K562 (cell line): ENCODE measurements around the gene SETDB2. TPM values are rescaled to one million over a fixed set of nuclear protein-coding genes. Genes with fewer than 3 reads are reported as not detected.

Experiments
- ATAC-seq: fragments of 200-7000 bp; cut with Tn5 transposase; 3 replicates; pipeline ENCODE4 v1.9.1; 2020; ENCODE audit warnings: moderate library complexity
- BruUV-seq: library from RNA; stranded (reverse); fragments of 400-500 nt; replicated peaks from 2 replicates; lab custom pipeline; 2021; lab: Mats Ljungman, UMichigan
- CTCF ChIA-PET: fragments of 300-600 bp; formaldehyde crosslinking; extraction: SDS; loops from one replicate; lab custom pipeline; 2021; ENCODE audit warnings: low intra/inter-chr PET ratio; lab: Yijun Ruan, JAX
- POLR2A ChIA-PET: fragments of 300-600, 350-650 bp; sonication (Branson Sonifier 250); formaldehyde crosslinking; extraction: SDS; loops from one replicate; lab custom pipeline; 2021; ENCODE audit warnings: antibody characterized with exemption, inconsistent platforms; lab: Yijun Ruan, JAX
- DNase-seq, 4 experiments: peaks; one replicate each; pipeline versions ENCODE4 v3.0.0 to v3.0.0-alpha.2; 2011 to 2018; ENCODE audit warnings: low spot score in 3 of 4, mixed read lengths in 3 of 4; ENCODE audit errors: extremely low read depth in 1 of 4
- FAIRE-seq: peaks from 2 replicates; lab custom pipeline; 2011; peaks lifted over from hg19 to GRCh38; lab: Jason Lieb, UNC
- H2AFZ ChIP-seq: 2 replicates; pipeline ENCODE4 v1.6.0; 2011; ENCODE audit warnings: low read depth, low read length, control low read depth, inconsistent platforms
- H3K27ac ChIP-seq: fragments of 200-600 bp; 3 replicates; pipeline ENCODE4 v1.8.0; 2011; ENCODE audit warnings: low read depth, mild to moderate bottlenecking, control low read depth, inconsistent platforms, low read length, moderate library complexity, mixed read lengths; ENCODE audit errors: extremely low read depth
- H3K27me3 ChIP-seq, 2 experiments: fragments of 300-600 bp in 1 of 2; 2 replicates in 1 of 2; 3 replicates in 1 of 2; pipeline versions ENCODE4 v1.6.0 to v1.8.0; 2011; ENCODE audit warnings: inconsistent platforms in 2 of 2, low read length in 2 of 2, mild to moderate bottlenecking in 1 of 2, mixed read lengths in 1 of 2, moderate library complexity in 1 of 2; ENCODE audit not compliant: control insufficient read depth in 2 of 2, insufficient read depth in 2 of 2
- H3K36me3 ChIP-seq: fragments of 300-600 bp; 3 replicates; pipeline ENCODE4 v1.8.0; 2011; ENCODE audit warnings: mild to moderate bottlenecking, low read length, inconsistent platforms; ENCODE audit not compliant: control insufficient read depth, insufficient read depth
- H3K4me1 ChIP-seq, 2 experiments: fragments of 200-600 bp in 1 of 2; replicated peaks in 1 of 2; 2 replicates in 1 of 2; 3 replicates in 1 of 2; pipeline versions ENCODE4 v1.5.1 to v1.8.0; 2011; ENCODE audit warnings: inconsistent platforms in 2 of 2, low read length in 2 of 2, mild to moderate bottlenecking in 1 of 2, mixed read lengths in 1 of 2, moderate library complexity in 1 of 2; ENCODE audit not compliant: control insufficient read depth in 2 of 2, insufficient read depth in 2 of 2
- H3K4me2 ChIP-seq: 2 replicates; pipeline ENCODE4 v1.6.1; 2011; ENCODE audit warnings: low read length, control low read depth, inconsistent platforms, mixed read lengths; ENCODE audit not compliant: insufficient read depth
- H3K4me3 ChIP-seq: fragments of 200-600 bp; sonication (generic), shearing (Covaris generic); 2 replicates; pipeline ENCODE4 v1.5.1; 2016; ENCODE audit warnings: control low read depth, inconsistent platforms
- H3K79me2 ChIP-seq: fragments of 200-600 bp; 3 replicates; pipeline ENCODE4 v1.8.0; 2011; ENCODE audit warnings: low read length, inconsistent platforms; ENCODE audit not compliant: control insufficient read depth, insufficient read depth
- H3K9ac ChIP-seq, 2 experiments: 2 replicates each; pipeline versions ENCODE4 v1.6.0 to v1.6.1; 2011; ENCODE audit warnings: low read depth in 2 of 2, low read length in 2 of 2, control low read depth in 1 of 2, inconsistent platforms in 1 of 2, mild to moderate bottlenecking in 1 of 2, mixed read lengths in 1 of 2; ENCODE audit not compliant: insufficient read depth in 1 of 2
- H3K9me1 ChIP-seq: one replicate; pipeline ENCODE4 v1.6.0; 2011; ENCODE audit warnings: inconsistent platforms, mild to moderate bottlenecking, low read length, moderate library complexity; ENCODE audit not compliant: control insufficient read depth, insufficient read depth
- H3K9me3 ChIP-seq: replicated peaks from 2 replicates; pipeline ENCODE4 v1.5.1; 2011; ENCODE audit warnings: low read depth, low read length, inconsistent platforms; ENCODE audit not compliant: control insufficient read depth, insufficient read depth
- H4K20me1 ChIP-seq: replicated peaks from 2 replicates; pipeline ENCODE4 v1.6.1; 2011; ENCODE audit warnings: low read length, inconsistent platforms, mixed read lengths; ENCODE audit not compliant: control insufficient read depth, insufficient read depth
- BRCA1 ChIP-seq, 2 experiments: fragments of 450-650 bp in 1 of 2; sonication (generic) in 1 of 2; formaldehyde crosslinking in 1 of 2; IDR thresholded peaks; 2 replicates each; pipeline versions ENCODE4 v1.5.0 to v1.6.1; 2017 to 2020; ENCODE audit warnings: mild to moderate bottlenecking in 1 of 2, missing genetic modification reagents in 1 of 2
- DPF2 ChIP-seq: fragments of 450-650 bp; IDR thresholded peaks from 2 replicates; pipeline ENCODE4 v1.6.1; 2016
- GTF2A2 ChIP-seq: IDR thresholded peaks from 2 replicates; pipeline ENCODE4 v1.6.1; 2016; ENCODE audit warnings: mild to moderate bottlenecking, missing genetic modification characterization, missing compliant biosample characterization
- IFI16 ChIP-seq: fragments of 250-450 bp; sonication (Bioruptor Pico); IDR thresholded peaks from 2 replicates; pipeline ENCODE4 v2.1.2; 2022; ENCODE audit warnings: mild to moderate bottlenecking, inconsistent platforms
- NFIC ChIP-seq: fragments of 450-650 bp; IDR thresholded peaks from 2 replicates; pipeline ENCODE4 v1.6.1; 2017; ENCODE audit warnings: mild to moderate bottlenecking, inconsistent platforms
- RBM22 ChIP-seq: fragments of 200-400 bp; formaldehyde crosslinking; IDR thresholded peaks from 2 replicates; pipeline ENCODE4 v1.6.1; 2018; ENCODE audit warnings: low read length, low read depth; ENCODE audit not compliant: poor library complexity, severe bottlenecking
- SMARCC2 ChIP-seq: fragments of 450-650 bp; IDR thresholded peaks from 2 replicates; pipeline ENCODE4 v1.6.1; 2017; ENCODE audit warnings: antibody characterized with exemption, moderate library complexity, mild to moderate bottlenecking, low read depth
- WGBS: fragments of 100-300 bp; shearing (Covaris generic); methylation state at CpG from one replicate; pipeline ENCODE4 v1.1.6; 2016; ENCODE audit warnings: low coverage, mixed read lengths; ENCODE audit not compliant: insufficient coverage; ENCODE audit errors: missing lambda C conversion rate; 5-methylcytosine and 5-hydroxymethylcytosine counted together
- in situ Hi-C: fragments of 300-500 bp; cut with MboI; formaldehyde crosslinking; loops from 4 replicates; pipeline ENCODE4 v1.15.0; 2018; ENCODE audit warnings: inconsistent platforms, mixed read lengths
- intact Hi-C: fragments of 100-400 bp; cut with micrococcal nuclease; formaldehyde crosslinking; loops from 2 replicates; pipeline ENCODE4 v1.14.2; 2022
- polyA plus RNA-seq, 8 experiments: library from polyadenylated mRNA; depleted of rRNA in 4 of 8; stranded (reverse) in 5 of 8; unstranded in 3 of 8; fragments of >200 nt; fragmentation: Nextera tagmentation in 2 of 8; fragmentation: Illumina TruSeq in 1 of 8; extraction: Ambion mirVana in 2 of 8; extraction: Trizol in 1 of 8; gene quantifications; 2 replicates each; pipeline versions ENCODE4 v1.2.1 to v1.2.3, GENCODE V29; 2011 to 2014; ENCODE audit warnings: inconsistent platforms in 1 of 8, missing spikeins in 1 of 8
- total RNA-seq, 7 experiments: library from RNA; depleted of rRNA in 6 of 7; stranded (reverse); fragments of >200 nt in 6 of 7; fragmentation: Illumina TruSeq in 2 of 7; extraction: Trizol in 2 of 7; gene quantifications; 2 replicates each; pipeline versions ENCODE4 v1.2.1 to v1.2.3, GENCODE V29; 2011 to 2021; ENCODE audit warnings: low replicate concordance in 1 of 7

Gene SETDB2
- total and polyA plus RNA-seq, 9 of the 15 experiments (the other 6 are each of a cell fraction or from before 2014, with no cell fraction given), result 1.0 to 9.0 (median 6.1) TPM

GRCh38 chr13:49450105-49450819 lies 6.2 kb downstream of the SETDB2 start:
- intact Hi-C loops, result no loop called here
- Histone ChIP-seq H3K9ac (no peak overlapping the region), H3K4me1 (0 out of 5 replicates have a peak, but pooled peaks cover 0 to 2% of the 10 kb centered on the region in 2 experiments), H3K79me2 (peaks cover 52% of the 10 kb centered on the region), H3K9me3 (no peaks in the 10 kb centered on the region), H4K20me1 (no peaks in the 10 kb centered on the region), H3K27me3 (no peaks in the 10 kb centered on the region), H3K4me2 (no peak overlapping the region), H3K9me1 (no peaks in the 10 kb centered on the region), H3K36me3 (no peaks in the 10 kb centered on the region), H3K4me3 (no peak overlapping the region), H3K27ac (no peak overlapping the region), H2AFZ (no peak overlapping the region)
- WGBS, result 73% methylated on average over 3 of the region's 3 CpGs
- in situ Hi-C loops, result no loop called here
- DNase-seq (no peak), ATAC-seq (no peak), FAIRE-seq (no peak)
- no TSS peak for BruUV-seq
- ChIA-PET CTCF (no interaction called here), POLR2A (interaction anchor here (0.6 to 0.7 kb wide), 2 partner anchors 9 to 15 kb away, joined by 3 read pairs; no protein-coding TSS in a partner anchor)
- TF ChIP-seq RBM22 (no peak), NFIC (no peak), IFI16 (CRISPR knock-in tag) (no peak), SMARCC2 (no peak), BRCA1 (IDR thresholded peaks at IDR 0.05) (no peak), BRCA1 (CRISPR knock-in tag; IDR thresholded peaks at IDR 0.05) (no peak), GTF2A2 (tag) (no peak), DPF2 (no peak)
